Fibroblast of lung (primary cell): ENCODE data around the gene B9D1. TPM values are rescaled to one million over a fixed set of nuclear protein-coding genes. Genes with fewer than 3 reads are reported as not detected.

Source experiments
- DNase-seq, 2 donors: peaks; one replicate each; pipeline versions ENCODE4 v3.0.0 to v3.0.0-alpha.2; 2010; ENCODE audit warnings: low read depth in 2 of 2
- H2AFZ ChIP-seq: 2 replicates; pipeline ENCODE4 v1.5.1; 2012; ENCODE audit warnings: low read length, control low read depth, inconsistent platforms
- H3K27ac ChIP-seq: 2 replicates; pipeline ENCODE4 v1.5.1; 2011; ENCODE audit warnings: low read length, control low read depth; ENCODE audit not compliant: insufficient read depth
- H3K27me3 ChIP-seq: 2 replicates; pipeline ENCODE4 v1.5.1; 2011; ENCODE audit warnings: mild to moderate bottlenecking, low read length; ENCODE audit not compliant: control insufficient read depth, insufficient read depth
- H3K36me3 ChIP-seq: 2 replicates; pipeline ENCODE4 v1.5.1; 2011; ENCODE audit warnings: low read length; ENCODE audit not compliant: control insufficient read depth, insufficient read depth
- H3K4me1 ChIP-seq: 2 replicates; pipeline ENCODE4 v1.5.1; 2011; ENCODE audit warnings: low read length; ENCODE audit not compliant: control insufficient read depth, insufficient read depth; ENCODE audit errors: extremely low read depth
- H3K4me2 ChIP-seq: 2 replicates; pipeline ENCODE4 v1.5.1; 2011; ENCODE audit warnings: low read length, control low read depth; ENCODE audit not compliant: insufficient read depth; ENCODE audit errors: extremely low read depth
- H3K4me3 ChIP-seq, 4 experiments: fragments of 200-600 bp in 1 of 4; sonication (generic) in 1 of 4; replicated peaks in 1 of 4; 2 replicates each; pipeline ENCODE4 v1.5.1; 2011 to 2016; ENCODE audit warnings: low read length in 4 of 4, low read depth in 3 of 4, mild to moderate bottlenecking in 3 of 4, control low read depth in 2 of 4, inconsistent platforms in 1 of 4, mixed read lengths in 1 of 4; ENCODE audit not compliant: insufficient read depth in 1 of 4; ENCODE audit errors: control extremely low read depth in 1 of 4
- H3K79me2 ChIP-seq: 2 replicates; pipeline ENCODE4 v1.5.1; 2012; ENCODE audit warnings: mild to moderate bottlenecking, low read length, inconsistent platforms; ENCODE audit not compliant: control insufficient read depth, insufficient read depth
- H3K9ac ChIP-seq: 2 replicates; pipeline ENCODE4 v1.5.1; 2011; ENCODE audit warnings: mild to moderate bottlenecking, low read length, control low read depth; ENCODE audit not compliant: insufficient read depth
- H3K9me3 ChIP-seq: 2 replicates; pipeline ENCODE4 v1.5.1; 2012; ENCODE audit warnings: low read depth, low read length; ENCODE audit not compliant: control insufficient read depth, insufficient read depth
- H4K20me1 ChIP-seq: 2 replicates; pipeline ENCODE4 v1.5.1; 2011; ENCODE audit warnings: low read length; ENCODE audit not compliant: control insufficient read depth, insufficient read depth; ENCODE audit errors: extremely low read depth
- EZH2 ChIP-seq: IDR thresholded peaks from 2 replicates; pipeline ENCODE4 v1.5.1; 2012; ENCODE audit warnings: low read length, control low read depth, mild to moderate bottlenecking; ENCODE audit errors: missing control alignments
- polyA plus RNA-seq, 2 donors: library from polyadenylated mRNA; depleted of rRNA in 1 of 2; stranded (reverse) in 1 of 2; unstranded in 1 of 2; fragments of >200 nt; gene quantifications; 2 replicates each; pipeline ENCODE4 v1.2.1, GENCODE V29; 2011 to 2012; ENCODE audit warnings: missing spikeins in 1 of 2
- total RNA-seq: library from RNA; depleted of rRNA; stranded (reverse); fragments of >200 nt; gene quantifications from 2 replicates; pipeline ENCODE4 v1.2.1, GENCODE V29; 2014
- TF ChIP-seq, protein P1 (sequence below), 2 donors: IDR thresholded peaks in 1 of 2; conservative IDR thresholded peaks in 1 of 2; 1 replicate in 1 of 2; 2 replicates in 1 of 2; pipeline ENCODE4 v1.5.1; 2011 to 2012; ENCODE audit warnings: low read length in 2 of 2, control low read depth in 1 of 2, inconsistent platforms in 1 of 2, low read depth in 1 of 2, mild to moderate bottlenecking in 1 of 2

Gene B9D1
- total and polyA plus RNA-seq, 2 donors (not counting 1 experiment from before 2014, with no cell fraction given): 35.7 to 38.5 TPM

DNA sequence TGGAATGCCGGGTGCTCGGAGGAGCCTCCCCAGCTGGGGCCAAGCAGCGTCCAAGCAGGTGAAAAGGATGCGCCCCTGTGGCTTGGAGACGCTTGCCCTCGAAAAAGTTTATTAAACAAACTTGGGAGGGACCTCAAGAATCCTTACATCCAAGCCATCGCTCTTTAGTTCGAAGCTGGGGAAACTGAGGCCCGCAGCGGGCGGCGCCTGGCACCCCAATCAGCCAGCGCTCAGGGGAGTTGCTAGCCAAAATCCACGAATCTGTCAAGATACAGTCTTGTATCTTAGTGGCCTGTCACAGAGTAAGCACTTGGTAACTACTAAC is 553 bp upstream of the B9D1 start:
- Histone ChIP-seq H3K4me3 (peak overlapping the region; percentile 57 to 75 (median 75)), H3K36me3 (peaks cover 3% of the 10 kb centered on the region), H3K9ac (no peak overlapping the region), H4K20me1 (no peaks in the 10 kb centered on the region), H3K4me1 (peaks cover 12% of the 10 kb centered on the region), H3K79me2 (no peaks in the 10 kb centered on the region), H2AFZ (peak overlapping the region; percentile 31), H3K9me3 (no peaks in the 10 kb centered on the region), H3K27me3 (no peaks in the 10 kb centered on the region), H3K27ac (no peak overlapping the region), H3K4me2 (peak overlapping the region; percentile 58)
- no peak for DNase-seq
- TF ChIP-seq EZH2: no peak
- TF ChIP-seq, protein P1, sequence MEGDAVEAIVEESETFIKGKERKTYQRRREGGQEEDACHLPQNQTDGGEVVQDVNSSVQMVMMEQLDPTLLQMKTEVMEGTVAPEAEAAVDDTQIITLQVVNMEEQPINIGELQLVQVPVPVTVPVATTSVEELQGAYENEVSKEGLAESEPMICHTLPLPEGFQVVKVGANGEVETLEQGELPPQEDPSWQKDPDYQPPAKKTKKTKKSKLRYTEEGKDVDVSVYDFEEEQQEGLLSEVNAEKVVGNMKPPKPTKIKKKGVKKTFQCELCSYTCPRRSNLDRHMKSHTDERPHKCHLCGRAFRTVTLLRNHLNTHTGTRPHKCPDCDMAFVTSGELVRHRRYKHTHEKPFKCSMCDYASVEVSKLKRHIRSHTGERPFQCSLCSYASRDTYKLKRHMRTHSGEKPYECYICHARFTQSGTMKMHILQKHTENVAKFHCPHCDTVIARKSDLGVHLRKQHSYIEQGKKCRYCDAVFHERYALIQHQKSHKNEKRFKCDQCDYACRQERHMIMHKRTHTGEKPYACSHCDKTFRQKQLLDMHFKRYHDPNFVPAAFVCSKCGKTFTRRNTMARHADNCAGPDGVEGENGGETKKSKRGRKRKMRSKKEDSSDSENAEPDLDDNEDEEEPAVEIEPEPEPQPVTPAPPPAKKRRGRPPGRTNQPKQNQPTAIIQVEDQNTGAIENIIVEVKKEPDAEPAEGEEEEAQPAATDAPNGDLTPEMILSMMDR (conservative IDR thresholded peaks at IDR 0.05 in 1 of 2, IDR thresholded peaks at IDR 0.05 in 1 of 2; ENCODE audit: low read depth in 1 of 2, low read length in 2 of 2): no peak

DNA sequence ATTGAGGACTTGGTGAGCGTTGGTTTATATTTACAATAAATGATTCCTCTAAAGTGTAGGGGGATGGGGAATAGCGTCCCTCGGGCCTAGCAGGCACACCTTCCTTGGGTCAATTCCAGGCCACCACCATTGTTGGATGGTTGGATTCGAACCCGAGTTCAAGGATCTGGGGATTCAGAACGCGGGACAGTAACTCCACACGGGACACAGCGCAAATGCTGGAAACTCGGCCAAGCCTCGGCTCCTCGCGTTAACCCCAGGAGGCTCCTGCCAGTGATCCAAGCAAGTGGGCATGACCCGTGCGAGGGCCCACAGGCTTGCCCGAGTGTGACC is 613 bp downstream of the B9D1 start:
- peak overlapping the region; percentile 83 for H2AFZ ChIP-seq
- TF ChIP-seq EZH2: no peak
- TF ChIP-seq, protein P1 (conservative IDR thresholded peaks at IDR 0.05 in 1 of 2, IDR thresholded peaks at IDR 0.05 in 1 of 2; ENCODE audit: low read depth in 1 of 2, low read length in 2 of 2): no peak
- H3K4me3 ChIP-seq: peak overlapping the region; percentile 57 to 75 (median 75)

GRCh38 chr17:19361326-19361725 is 1.2 kb downstream of the B9D1 start:
- H3K4me3 ChIP-seq: peak overlapping the region in 1 of 4 experiments; percentile 75
- TF ChIP-seq, protein P1 (conservative IDR thresholded peaks at IDR 0.05 in 1 of 2, IDR thresholded peaks at IDR 0.05 in 1 of 2; ENCODE audit: low read depth in 1 of 2, low read length in 2 of 2): no peak
- no peak for TF ChIP-seq EZH2
- H3K9me3 ChIP-seq: no peaks in the 10 kb centered on the region
- H3K4me2 ChIP-seq: peak overlapping the region; percentile 74
- H3K27ac ChIP-seq: no peak overlapping the region
- H3K27me3 ChIP-seq: no peaks in the 10 kb centered on the region
- no peaks in the 10 kb centered on the region for H4K20me1 ChIP-seq
- DNase-seq: no peak
- H3K79me2 ChIP-seq: no peaks in the 10 kb centered on the region
- peaks cover 12% of the 10 kb centered on the region for H3K4me1 ChIP-seq
- no peak overlapping the region for H3K9ac ChIP-seq
- H2AFZ ChIP-seq: no peak overlapping the region
- H3K36me3 ChIP-seq: peaks cover 5% of the 10 kb centered on the region

More for the DNA sequence above, 613 bp downstream of the B9D1 start:
- Histone ChIP-seq H3K36me3 (peaks cover 5% of the 10 kb centered on the region), H3K9me3 (no peaks in the 10 kb centered on the region), H3K9ac (peak overlapping the region; percentile 84), H4K20me1 (no peaks in the 10 kb centered on the region), H3K27me3 (no peaks in the 10 kb centered on the region), H3K4me1 (peaks cover 12% of the 10 kb centered on the region), H3K79me2 (no peaks in the 10 kb centered on the region), H3K27ac (peak overlapping the region; percentile 95), H3K4me2 (peak overlapping the region; percentile 74)
- DNase-seq: no peak
